Mucosa of rectum (tissue), 2 donors: ENCODE measurements around the gene IGFBP4.

Experiments
- H3K27ac ChIP-seq, 2 donors: one replicate each; pipeline ENCODE4 v1.7.0; 2013; ENCODE audit warnings: inconsistent platforms in 2 of 2, low read depth in 2 of 2, low read length in 2 of 2
- H3K27me3 ChIP-seq, 2 donors: one replicate each; pipeline ENCODE4 v1.7.0; 2013; ENCODE audit warnings: low read length in 2 of 2; ENCODE audit not compliant: control insufficient read depth in 2 of 2, insufficient read depth in 2 of 2
- H3K36me3 ChIP-seq, 2 donors: one replicate each; pipeline ENCODE4 v1.7.0; 2013; ENCODE audit warnings: low read length in 2 of 2; ENCODE audit not compliant: control insufficient read depth in 2 of 2, insufficient read depth in 2 of 2
- H3K4me1 ChIP-seq, 2 donors: one replicate each; pipeline ENCODE4 v1.7.0; 2013; ENCODE audit warnings: low read length in 2 of 2, mild to moderate bottlenecking in 1 of 2; ENCODE audit not compliant: control insufficient read depth in 2 of 2, insufficient read depth in 2 of 2
- H3K4me3 ChIP-seq, 2 donors: one replicate each; pipeline ENCODE4 v1.7.0; 2013; ENCODE audit warnings: low read length in 2 of 2
- H3K9ac ChIP-seq, 2 donors: one replicate each; pipeline ENCODE4 v1.7.0; 2013; ENCODE audit warnings: low read length in 2 of 2, low read depth in 1 of 2, mild to moderate bottlenecking in 1 of 2
- H3K9me3 ChIP-seq, 2 donors: one replicate each; pipeline ENCODE4 v1.7.0; 2013; ENCODE audit warnings: low read length in 2 of 2; ENCODE audit not compliant: control insufficient read depth in 2 of 2
- donor health status: healthy.
- donor health status: Normal muscosa, but diverticular disease.

The IGFBP4 gene

DNA sequence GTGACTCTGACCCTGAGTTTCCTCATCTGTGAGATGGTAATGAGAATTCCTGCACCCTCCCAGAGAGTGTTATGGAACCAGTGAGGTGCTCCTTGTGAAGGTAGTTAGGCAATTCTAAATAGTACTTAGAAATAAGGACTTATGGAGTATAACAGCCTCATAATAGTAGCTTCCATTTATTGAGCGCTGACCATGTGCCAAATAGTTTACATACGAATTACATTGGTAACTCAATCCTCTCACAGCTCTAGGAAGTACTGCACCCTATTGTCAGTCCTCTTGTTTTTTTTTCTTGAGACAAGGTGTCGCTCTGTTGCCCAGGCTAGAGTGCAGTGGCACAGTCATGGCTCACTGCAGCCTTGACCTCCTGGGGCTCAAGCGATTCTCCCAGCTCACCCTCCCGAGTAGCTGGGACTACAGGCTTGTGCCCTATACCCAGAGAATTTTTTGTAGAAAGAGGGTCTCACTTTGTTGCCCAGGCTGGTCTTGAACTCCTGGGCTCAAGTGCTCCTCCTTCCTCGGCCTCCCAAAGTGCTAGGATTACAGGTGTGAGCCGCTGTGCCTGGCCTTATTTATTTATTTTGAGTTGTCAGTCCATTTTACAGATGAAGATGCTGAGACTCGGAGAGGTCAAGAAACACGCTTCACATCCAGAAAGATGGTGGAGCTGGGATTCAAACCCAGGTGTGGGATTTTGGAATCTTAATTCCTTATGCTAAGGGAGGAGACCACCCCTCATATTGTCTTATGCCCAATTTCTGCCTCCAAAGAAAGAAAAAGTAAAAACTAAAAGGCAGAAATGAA, 55.2 kb downstream of the IGFBP4 start:
- H3K27me3 ChIP-seq: peaks cover 0 to 3% of the 10 kb centered on the region in 2 donors
- H3K9ac ChIP-seq: peak overlapping the region; percentile 5 to 76
- H3K36me3 ChIP-seq: no peaks in the 10 kb centered on the region
- H3K9me3 ChIP-seq: no peaks in the 10 kb centered on the region
- H3K4me3 ChIP-seq: no peak overlapping the region
- peak overlapping the region; percentile 80 to 85 for H3K27ac ChIP-seq
- H3K4me1 ChIP-seq: peaks cover 17 to 39% of the 10 kb centered on the region in 2 donors

DNA sequence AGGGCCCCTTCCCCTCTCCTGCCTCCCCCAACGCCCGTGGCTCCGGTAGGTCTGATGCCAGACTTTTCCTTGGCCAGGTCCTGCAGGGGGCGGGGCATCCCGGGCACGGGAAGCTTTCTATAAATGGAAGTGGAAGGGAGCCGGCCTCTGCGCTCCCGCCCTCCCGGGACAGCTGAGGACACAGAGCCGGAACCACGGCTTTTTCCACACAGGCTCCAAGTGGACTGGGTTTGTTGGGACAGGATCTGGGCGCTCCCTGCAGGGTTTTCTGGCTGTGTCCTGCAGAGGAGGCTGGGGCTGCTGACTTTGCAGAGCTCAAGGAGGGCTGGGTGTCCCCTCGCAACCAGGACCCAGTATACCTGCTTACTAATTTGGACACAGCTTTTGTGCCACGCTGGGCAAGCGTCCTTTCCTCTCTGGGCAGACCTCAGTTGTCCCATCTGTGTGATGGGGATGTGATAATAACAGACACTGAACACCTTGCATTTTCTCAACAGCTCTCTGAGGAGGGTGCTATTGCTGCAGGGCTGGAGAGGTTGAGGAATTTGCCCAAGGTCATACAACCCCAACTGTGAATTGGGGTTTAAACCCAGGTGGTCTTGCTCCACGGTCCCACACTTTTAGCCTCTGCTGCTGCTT, 56.4 kb downstream of the IGFBP4 start:
- Histone ChIP-seq H3K4me3 (peak overlapping the region; percentile 63 to 66), H3K27me3 (peaks cover 0 to 3% of the 10 kb centered on the region in 2 donors), H3K27ac (peak overlapping the region; percentile 85 to 90), H3K9me3 (no peaks in the 10 kb centered on the region), H3K36me3 (no peaks in the 10 kb centered on the region), H3K9ac (peak overlapping the region; percentile 63 to 76), H3K4me1 (peaks cover 17 to 39% of the 10 kb centered on the region in 2 donors)

DNA sequence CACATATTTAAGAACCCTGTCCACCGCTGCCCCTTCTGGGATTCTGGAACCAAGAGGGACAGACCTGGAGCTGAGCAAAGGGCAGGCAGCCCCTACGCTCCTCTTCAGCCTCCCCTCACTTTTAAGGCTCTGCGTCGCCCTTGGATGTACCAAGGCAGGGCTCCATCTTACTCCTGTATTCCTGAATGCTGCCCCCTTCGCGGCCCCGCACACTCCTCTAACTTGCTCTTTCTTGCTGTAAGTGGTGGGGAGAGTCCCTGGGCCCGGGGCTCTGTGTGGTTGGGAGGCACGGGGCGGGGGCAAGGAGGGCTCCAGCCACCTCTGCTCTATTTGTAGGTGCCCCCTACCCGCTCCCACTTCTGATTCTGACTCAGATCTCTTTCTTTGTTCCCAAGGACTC, 56.9 kb downstream of the IGFBP4 start:
- Histone ChIP-seq H3K4me1 (peaks cover 17 to 39% of the 10 kb centered on the region in 2 donors), H3K9ac (peak overlapping the region in 1 of 2 donors; percentile 76), H3K4me3 (peak overlapping the region; percentile 41 to 60)

DNA sequence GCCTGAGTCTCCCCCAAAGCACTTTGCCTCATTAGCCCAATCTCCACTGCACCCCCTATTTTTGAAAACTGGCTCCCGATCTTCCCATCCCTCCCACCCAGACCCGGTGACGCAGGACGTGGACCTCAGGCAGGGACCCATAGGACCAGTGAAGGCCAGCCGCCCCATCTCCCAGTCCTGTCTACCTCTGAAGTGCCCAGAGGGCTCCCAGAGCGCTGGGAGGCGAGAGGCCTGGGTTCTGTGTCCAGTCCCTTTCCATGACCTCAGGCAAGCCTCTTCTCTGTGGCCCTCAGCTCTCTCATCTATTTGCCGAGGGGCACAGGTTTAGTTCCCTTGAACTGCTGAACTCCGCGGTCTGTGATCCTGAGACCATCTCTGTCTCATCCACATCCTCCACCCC, 57.5 kb downstream of the IGFBP4 start:
- H3K9me3 ChIP-seq: no peaks in the 10 kb centered on the region
- peak overlapping the region; percentile 85 to 90 for H3K27ac ChIP-seq
- H3K36me3 ChIP-seq: no peaks in the 10 kb centered on the region
- peaks cover 17 to 39% of the 10 kb centered on the region in 2 donors for H3K4me1 ChIP-seq
- H3K4me3 ChIP-seq: peak overlapping the region; percentile 32 to 42
- H3K27me3 ChIP-seq: peaks cover 0 to 3% of the 10 kb centered on the region in 2 donors
- peak overlapping the region in 1 of 2 donors; percentile 76 for H3K9ac ChIP-seq

More for the DNA sequence above, 56.9 kb downstream of the IGFBP4 start:
- Histone ChIP-seq H3K27me3 (peaks cover 0 to 3% of the 10 kb centered on the region in 2 donors), H3K9me3 (no peaks in the 10 kb centered on the region), H3K27ac (peak overlapping the region; percentile 85 to 90), H3K36me3 (no peaks in the 10 kb centered on the region)

DNA sequence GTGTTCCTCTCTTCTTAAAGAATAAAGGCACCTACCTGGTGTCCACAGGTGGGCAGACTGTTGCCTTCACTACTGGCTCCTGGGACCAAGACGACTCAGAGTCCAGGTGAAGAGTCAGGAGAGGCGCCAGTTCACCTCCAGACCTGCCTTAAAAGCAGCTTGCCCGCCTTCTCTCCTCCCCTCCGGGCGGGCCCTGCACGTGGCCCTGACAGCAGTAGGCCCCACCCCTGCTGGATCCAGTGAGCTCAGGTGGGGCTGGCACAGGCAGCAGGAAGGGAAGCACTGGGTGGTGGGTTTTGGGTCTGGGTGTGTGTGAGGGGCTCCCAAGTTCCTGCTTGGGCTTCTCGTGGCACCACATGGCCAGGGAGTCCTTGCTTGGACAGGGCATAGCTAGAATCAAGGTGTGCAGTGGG, 58.3 kb downstream of the IGFBP4 start, which contains the start of gene TNS4:
TNS4 (minus strand) TSS at position 125 of the 413 bp plus-strand sequence. CDS start 5,198 bp downstream, outside the sequence.
- Histone ChIP-seq H3K9ac (peak within 1 kb of the TSS; percentile 32 to 76), H3K4me3 (peak within 1 kb of the TSS; percentile 32 to 42), H3K36me3 (no peaks in the 10 kb centered on the region), H3K27ac (peak within 1 kb of the TSS; percentile 85 to 90), H3K9me3 (no peaks in the 10 kb centered on the region), H3K4me1 (peaks cover 17 to 39% of the 10 kb centered on the region in 2 donors), H3K27me3 (peaks cover 0 to 3% of the 10 kb centered on the region in 2 donors)

DNA sequence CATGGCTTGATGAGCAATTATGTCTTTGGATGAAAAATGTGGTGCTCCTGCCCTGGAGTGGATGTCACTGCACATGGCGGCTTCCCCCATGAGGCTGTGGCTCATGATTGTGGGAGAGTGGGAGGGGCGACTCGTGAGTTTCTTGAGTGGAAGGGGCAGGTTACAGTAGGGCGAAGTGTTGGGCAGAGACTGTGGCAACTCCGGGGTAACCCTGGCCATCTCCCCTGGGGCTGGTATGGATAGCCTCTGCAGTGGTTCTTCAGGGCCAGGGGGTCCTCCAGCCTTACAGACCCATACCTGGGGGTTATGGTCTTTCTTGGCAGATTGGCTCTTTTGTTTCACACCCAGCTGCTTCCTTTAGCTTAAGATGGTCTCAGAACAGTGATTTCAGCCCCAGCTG, 59.5 kb downstream of the IGFBP4 start:
- H3K9ac ChIP-seq: no peak overlapping the region
- no peak overlapping the region for H3K27ac ChIP-seq
- H3K4me1 ChIP-seq: peaks cover 17 to 37% of the 10 kb centered on the region in 2 donors
- no peaks in the 10 kb centered on the region for H3K9me3 ChIP-seq
- H3K4me3 ChIP-seq: no peak overlapping the region
- no peaks in the 10 kb centered on the region for H3K36me3 ChIP-seq
- peaks cover 0 to 3% of the 10 kb centered on the region in 2 donors for H3K27me3 ChIP-seq

DNA sequence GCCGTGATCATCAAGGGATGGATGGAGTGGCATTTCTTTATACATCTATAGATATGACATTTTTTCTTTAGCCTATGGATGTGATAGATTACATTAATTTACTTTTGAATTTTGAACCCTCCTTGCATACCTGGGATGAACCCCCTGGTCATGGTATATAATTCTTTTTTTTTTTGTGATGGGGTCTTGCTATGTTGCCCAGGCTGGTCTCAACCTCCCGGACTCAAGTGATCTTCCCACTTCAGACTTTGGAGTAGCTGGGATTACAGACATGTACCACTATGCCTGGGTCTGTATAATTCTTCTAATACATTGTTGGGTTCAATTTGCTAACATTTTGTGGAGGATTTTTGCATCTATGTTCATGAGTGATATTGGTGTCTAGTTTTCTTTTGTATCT, 59.9 kb downstream of the IGFBP4 start:
- Histone ChIP-seq H3K4me3 (no peak overlapping the region), H3K27me3 (peaks cover 0 to 3% of the 10 kb centered on the region in 2 donors), H3K9ac (no peak overlapping the region), H3K9me3 (no peaks in the 10 kb centered on the region), H3K27ac (no peak overlapping the region), H3K4me1 (peaks cover 15 to 33% of the 10 kb centered on the region in 2 donors), H3K36me3 (no peaks in the 10 kb centered on the region)

DNA sequence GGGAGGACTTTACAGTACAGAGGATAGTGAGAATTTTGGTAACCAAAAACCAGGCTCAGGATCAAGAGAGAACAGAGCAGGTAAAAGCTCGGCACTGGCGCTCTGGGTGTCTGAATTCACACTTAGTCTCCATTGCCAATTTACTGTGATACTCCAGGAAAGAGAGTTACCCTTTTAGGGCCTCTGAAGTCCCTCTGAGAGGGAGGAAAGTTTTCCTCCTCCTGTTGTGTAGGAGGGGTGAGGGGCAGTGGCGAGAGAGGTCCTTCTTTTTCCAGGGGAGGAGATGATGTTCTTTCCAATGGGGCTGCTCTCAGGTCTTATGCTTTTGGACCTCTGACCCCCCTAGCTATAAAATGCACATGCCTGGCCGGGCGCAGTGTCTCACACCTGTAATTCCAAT, 63.5 kb downstream of the IGFBP4 start:
- H3K4me3 ChIP-seq: no peak overlapping the region
- H3K36me3 ChIP-seq: no peaks in the 10 kb centered on the region
- peaks cover 1 to 4% of the 10 kb centered on the region in 2 donors for H3K4me1 ChIP-seq
- H3K9ac ChIP-seq: no peak overlapping the region
- H3K9me3 ChIP-seq: no peaks in the 10 kb centered on the region
- H3K27ac ChIP-seq: no peak overlapping the region
- no peaks in the 10 kb centered on the region for H3K27me3 ChIP-seq
